ENCODE data around the gene GPC6.

DNA sequence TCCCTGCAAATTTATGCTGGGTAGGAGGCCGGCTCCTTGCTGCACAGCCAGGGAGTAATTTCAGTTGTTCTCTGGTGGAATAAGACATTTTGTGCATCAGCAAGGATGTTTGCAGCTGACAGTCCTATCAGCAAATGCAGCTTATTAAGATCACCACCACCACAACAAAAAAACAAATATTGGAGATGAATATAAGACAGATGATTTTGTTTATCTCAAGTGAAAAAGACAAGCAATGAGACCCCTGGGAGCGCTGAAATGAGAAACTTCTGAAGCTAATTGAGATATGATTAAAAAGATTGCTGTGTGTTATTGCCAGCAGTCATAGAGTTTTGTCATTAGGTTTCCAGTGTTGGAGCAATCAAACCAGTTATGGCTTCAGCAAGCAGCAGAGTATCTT, 505.6 kb downstream of the GPC6 start:
- TF ChIP-seq POLR2A (IDR thresholded peaks at IDR 0.05; ENCODE audit: borderline replicate concordance, extremely low read depth, insufficient read depth, insufficient read length), result no peak
- TF ChIP-seq, protein P1, sequence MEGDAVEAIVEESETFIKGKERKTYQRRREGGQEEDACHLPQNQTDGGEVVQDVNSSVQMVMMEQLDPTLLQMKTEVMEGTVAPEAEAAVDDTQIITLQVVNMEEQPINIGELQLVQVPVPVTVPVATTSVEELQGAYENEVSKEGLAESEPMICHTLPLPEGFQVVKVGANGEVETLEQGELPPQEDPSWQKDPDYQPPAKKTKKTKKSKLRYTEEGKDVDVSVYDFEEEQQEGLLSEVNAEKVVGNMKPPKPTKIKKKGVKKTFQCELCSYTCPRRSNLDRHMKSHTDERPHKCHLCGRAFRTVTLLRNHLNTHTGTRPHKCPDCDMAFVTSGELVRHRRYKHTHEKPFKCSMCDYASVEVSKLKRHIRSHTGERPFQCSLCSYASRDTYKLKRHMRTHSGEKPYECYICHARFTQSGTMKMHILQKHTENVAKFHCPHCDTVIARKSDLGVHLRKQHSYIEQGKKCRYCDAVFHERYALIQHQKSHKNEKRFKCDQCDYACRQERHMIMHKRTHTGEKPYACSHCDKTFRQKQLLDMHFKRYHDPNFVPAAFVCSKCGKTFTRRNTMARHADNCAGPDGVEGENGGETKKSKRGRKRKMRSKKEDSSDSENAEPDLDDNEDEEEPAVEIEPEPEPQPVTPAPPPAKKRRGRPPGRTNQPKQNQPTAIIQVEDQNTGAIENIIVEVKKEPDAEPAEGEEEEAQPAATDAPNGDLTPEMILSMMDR (IDR thresholded peaks at IDR 0.05 in 2 of 3, conservative IDR thresholded peaks at IDR 0.05 in 1 of 3; ENCODE audit: borderline replicate concordance in 1 of 3, insufficient read depth in 1 of 3, low read depth in 2 of 3, low read length in 2 of 3), result no peak
- TF ChIP-seq EZH2 (IDR thresholded peaks at IDR 0.05), result no peak
- no peak for TF ChIP-seq SP1 (IDR thresholded peaks at IDR 0.05; ENCODE audit: low read depth)
- TF ChIP-seq YY1 (IDR thresholded peaks at IDR 0.05; ENCODE audit: extremely low read depth, insufficient replicate concordance, low read depth, low read length), result no peak
- no peak for TF ChIP-seq JUND (IDR thresholded peaks at IDR 0.05)
- no peak for TF ChIP-seq ZNF274 (IDR thresholded peaks at IDR 0.05; ENCODE audit: low read depth, low read length)
- TF ChIP-seq, protein P2, sequence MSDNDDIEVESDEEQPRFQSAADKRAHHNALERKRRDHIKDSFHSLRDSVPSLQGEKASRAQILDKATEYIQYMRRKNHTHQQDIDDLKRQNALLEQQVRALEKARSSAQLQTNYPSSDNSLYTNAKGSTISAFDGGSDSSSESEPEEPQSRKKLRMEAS (IDR thresholded peaks at IDR 0.05), result no peak
- TF ChIP-seq EZH2phosphoT487 (IDR thresholded peaks at IDR 0.05; ENCODE audit: borderline replicate concordance), result no peak
- no peak for TF ChIP-seq RAD21 (IDR thresholded peaks at IDR 0.05; ENCODE audit: low read depth)
- no peak for TF ChIP-seq ZBTB33 (IDR thresholded peaks at IDR 0.05; ENCODE audit: extremely low read depth, insufficient replicate concordance, low read length)
- TF ChIP-seq, protein P3, sequence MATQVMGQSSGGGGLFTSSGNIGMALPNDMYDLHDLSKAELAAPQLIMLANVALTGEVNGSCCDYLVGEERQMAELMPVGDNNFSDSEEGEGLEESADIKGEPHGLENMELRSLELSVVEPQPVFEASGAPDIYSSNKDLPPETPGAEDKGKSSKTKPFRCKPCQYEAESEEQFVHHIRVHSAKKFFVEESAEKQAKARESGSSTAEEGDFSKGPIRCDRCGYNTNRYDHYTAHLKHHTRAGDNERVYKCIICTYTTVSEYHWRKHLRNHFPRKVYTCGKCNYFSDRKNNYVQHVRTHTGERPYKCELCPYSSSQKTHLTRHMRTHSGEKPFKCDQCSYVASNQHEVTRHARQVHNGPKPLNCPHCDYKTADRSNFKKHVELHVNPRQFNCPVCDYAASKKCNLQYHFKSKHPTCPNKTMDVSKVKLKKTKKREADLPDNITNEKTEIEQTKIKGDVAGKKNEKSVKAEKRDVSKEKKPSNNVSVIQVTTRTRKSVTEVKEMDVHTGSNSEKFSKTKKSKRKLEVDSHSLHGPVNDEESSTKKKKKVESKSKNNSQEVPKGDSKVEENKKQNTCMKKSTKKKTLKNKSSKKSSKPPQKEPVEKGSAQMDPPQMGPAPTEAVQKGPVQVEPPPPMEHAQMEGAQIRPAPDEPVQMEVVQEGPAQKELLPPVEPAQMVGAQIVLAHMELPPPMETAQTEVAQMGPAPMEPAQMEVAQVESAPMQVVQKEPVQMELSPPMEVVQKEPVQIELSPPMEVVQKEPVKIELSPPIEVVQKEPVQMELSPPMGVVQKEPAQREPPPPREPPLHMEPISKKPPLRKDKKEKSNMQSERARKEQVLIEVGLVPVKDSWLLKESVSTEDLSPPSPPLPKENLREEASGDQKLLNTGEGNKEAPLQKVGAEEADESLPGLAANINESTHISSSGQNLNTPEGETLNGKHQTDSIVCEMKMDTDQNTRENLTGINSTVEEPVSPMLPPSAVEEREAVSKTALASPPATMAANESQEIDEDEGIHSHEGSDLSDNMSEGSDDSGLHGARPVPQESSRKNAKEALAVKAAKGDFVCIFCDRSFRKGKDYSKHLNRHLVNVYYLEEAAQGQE (IDR thresholded peaks at IDR 0.05; ENCODE audit: low read depth), result no peak
- TF ChIP-seq ELF1 (IDR thresholded peaks at IDR 0.05; ENCODE audit: borderline replicate concordance, low read depth), result no peak
